ENCODE measurements around the gene LRRC28. TPM values are rescaled to one million over a fixed set of nuclear protein-coding genes. Genes with fewer than 3 reads are reported as not detected.
"Not testable (repeated sequence)": the region's sequence is repeated elsewhere in the genome, so short reads cannot be mapped to it uniquely, and the experiment has no call there.

Gene LRRC28
- total RNA-seq, 2 experiments from 2014 or later = 12.5 to 14.4 TPM

GRCh38 chr15:99232740-99233139, 18.5 kb upstream of the LRRC28 start:
- H3K9me3 Mint-ChIP-seq = peaks cover 5% of the 10 kb centered on the region
- intact Hi-C loops (cut with DNase I, micrococcal nuclease) = no loop called here
- H3K27me3 Mint-ChIP-seq = peaks cover 10% of the 10 kb centered on the region
- no peaks in the 10 kb centered on the region for H3K36me3 ChIP-seq (ENCODE audit: insufficient read depth, low read length)
- no peaks in the 10 kb centered on the region for H3K36me3 Mint-ChIP-seq (ENCODE audit: low read depth)
- no peaks in the 10 kb centered on the region for H3K4me1 ChIP-seq (ENCODE audit: insufficient read depth, low read length)
- no peaks in the 10 kb centered on the region for H3K9me3 ChIP-seq (ENCODE audit: control insufficient read depth in 1 of 2, insufficient read depth in 1 of 2, low read length in 2 of 2)
- no peak overlapping the region for H3K27ac ChIP-seq (ENCODE audit: low read depth in 1 of 2, low read length in 2 of 2)
- no peak overlapping the region for H3K27ac Mint-ChIP-seq
- ATAC-seq (ENCODE audit: poor library complexity) = no peak
- H3K4me3 Mint-ChIP-seq = no peak overlapping the region
- CTCF ChIA-PET = no interaction called here
- no peak for DNase-seq
- no peak for TF ChIP-seq CTCF (IDR thresholded peaks at IDR 0.05)
- H3K27me3 ChIP-seq (ENCODE audit: control insufficient read depth in 1 of 2, insufficient read depth in 2 of 2, low read length in 2 of 2) = peaks cover 2 to 4% of the 10 kb centered on the region in 2 experiments
- no peak overlapping the region for H3K4me3 ChIP-seq (ENCODE audit: low read length)
- H3K4me1 Mint-ChIP-seq (ENCODE audit: low read depth) = no peaks in the 10 kb centered on the region
- POLR2A ChIA-PET = no interaction called here

GRCh38 chr15:99234160-99234559, 17.1 kb upstream of the LRRC28 start:
- H3K36me3 Mint-ChIP-seq (ENCODE audit: low read depth); DNase-seq; H3K27ac ChIP-seq (ENCODE audit: low read depth in 1 of 2, low read length in 2 of 2); H3K4me3 ChIP-seq (ENCODE audit: low read length); POLR2A ChIA-PET; intact Hi-C loops (cut with DNase I, micrococcal nuclease); H3K27ac Mint-ChIP-seq; H3K9me3 Mint-ChIP-seq; H3K27me3 Mint-ChIP-seq; H3K36me3 ChIP-seq (ENCODE audit: insufficient read depth, low read length); ATAC-seq (ENCODE audit: poor library complexity); H3K4me1 Mint-ChIP-seq (ENCODE audit: low read depth); H3K4me1 ChIP-seq (ENCODE audit: insufficient read depth, low read length); H3K9me3 ChIP-seq (ENCODE audit: control insufficient read depth in 1 of 2, insufficient read depth in 1 of 2, low read length in 2 of 2); H3K4me3 Mint-ChIP-seq; H3K27me3 ChIP-seq (ENCODE audit: control insufficient read depth in 1 of 2, insufficient read depth in 2 of 2, low read length in 2 of 2): not testable (repeated sequence)
- CTCF ChIA-PET = interaction anchor here (0.6 to 1.0 kb wide), 2 partner anchors 12 to 40 kb away, joined by 3 read pairs; no protein-coding TSS in a partner anchor

- Histone ChIP-seq H3K27me3 (ENCODE audit: control insufficient read depth in 1 of 2, insufficient read depth in 2 of 2, low read length in 2 of 2) (peaks cover 2 to 4% of the 10 kb centered on the region in 2 experiments), H3K36me3 (ENCODE audit: insufficient read depth, low read length) (no peaks in the 10 kb centered on the region), H3K27ac (ENCODE audit: low read depth in 1 of 2, low read length in 2 of 2) (no peak overlapping the region), H3K4me3 (ENCODE audit: low read length) (no peak overlapping the region), H3K4me1 (ENCODE audit: insufficient read depth, low read length) (no peaks in the 10 kb centered on the region), H3K9me3 (ENCODE audit: control insufficient read depth in 1 of 2, insufficient read depth in 1 of 2, low read length in 2 of 2) (no peaks in the 10 kb centered on the region)
- intact Hi-C loops (cut with DNase I, micrococcal nuclease) = no loop called here
- Mint-ChIP-seq H3K27me3 (peaks cover 14% of the 10 kb centered on the region), H3K27ac (no peak overlapping the region), H3K4me1 (ENCODE audit: low read depth) (no peaks in the 10 kb centered on the region), H3K9me3 (no peaks in the 10 kb centered on the region), H3K4me3 (no peak overlapping the region), H3K36me3 (ENCODE audit: low read depth) (no peaks in the 10 kb centered on the region)
- DNase-seq (no peak), ATAC-seq (ENCODE audit: poor library complexity) (no peak)
- POLR2A ChIA-PET = interaction anchor here (0.7 kb wide), 1 partner anchor 13 kb away, joined by 3 read pairs; no protein-coding TSS in a partner anchor
- TF ChIP-seq CTCF (IDR thresholded peaks at IDR 0.05) = no peak
- CTCF ChIA-PET = no interaction called here
These were observed 12.4 kb upstream of the LRRC28 start for GRCh38 chr15:99238849-99239248.

GRCh38 chr15:99239545-99240198, 11.6 kb upstream of the LRRC28 start:
- peaks cover 2 to 4% of the 10 kb centered on the region in 2 experiments for H3K27me3 ChIP-seq (ENCODE audit: control insufficient read depth in 1 of 2, insufficient read depth in 2 of 2, low read length in 2 of 2)
- no peak for TF ChIP-seq CTCF (IDR thresholded peaks at IDR 0.05)
- Mint-ChIP-seq H3K36me3 (ENCODE audit: low read depth) (no peaks in the 10 kb centered on the region), H3K27me3 (peaks cover 14% of the 10 kb centered on the region), H3K4me1 (ENCODE audit: low read depth) (no peaks in the 10 kb centered on the region), H3K4me3 (no peak overlapping the region), H3K9me3 (no peaks in the 10 kb centered on the region), H3K27ac (no peak overlapping the region)
- ATAC-seq (ENCODE audit: poor library complexity) = no peak
- intact Hi-C loops (cut with DNase I, micrococcal nuclease) = no loop called here
- no peaks in the 10 kb centered on the region for H3K4me1 ChIP-seq (ENCODE audit: insufficient read depth, low read length)
- ChIA-PET POLR2A (no interaction called here), CTCF (no interaction called here)
- no peaks in the 10 kb centered on the region for H3K36me3 ChIP-seq (ENCODE audit: insufficient read depth, low read length)
- no peak overlapping the region for H3K4me3 ChIP-seq (ENCODE audit: low read length)
- no peaks in the 10 kb centered on the region for H3K9me3 ChIP-seq (ENCODE audit: control insufficient read depth in 1 of 2, insufficient read depth in 1 of 2, low read length in 2 of 2)
- DNase-seq = peak in 2 of 14 experiments; percentile 34 to 44
- H3K27ac ChIP-seq (ENCODE audit: low read depth in 1 of 2, low read length in 2 of 2) = no peak overlapping the region
